Activated B cell treated with CpG ODN at 0.5 μM for 24 hours (primary cell): Measurements from ENCODE around the gene MAP2K2. TPM values are rescaled to one million over a fixed set of nuclear protein-coding genes. Genes with fewer than 3 reads are reported as not detected.

Experiments used
- ATAC-seq: fragments of 200-7000 bp; cut with Tn5 transposase; one replicate; pipeline ENCODE4 v1.10.0; 2021; ENCODE audit warnings: low read depth, mild to moderate bottlenecking, moderate library complexity
- CTCF ChIA-PET: fragments of 350-600 bp; sonication (Branson Sonifier 250); formaldehyde crosslinking; loops from one replicate; lab custom pipeline; 2021; ENCODE audit warnings: antibody characterized with exemption; lab: Charles Lee
- POLR2A ChIA-PET: fragments of 350-600 bp; sonication (Branson Sonifier 250); formaldehyde crosslinking; loops from one replicate; lab custom pipeline; 2021; ENCODE audit warnings: antibody characterized with exemption; lab: Charles Lee
- DNase-seq: peaks from one replicate; pipeline ENCODE4 v3.0.0; 2022
- H3K27ac Mint-ChIP-seq: one replicate; pipeline ENCODE4 v1.8.0; 2020; ENCODE audit warnings: mixed read lengths
- H3K27me3 Mint-ChIP-seq: one replicate; pipeline ENCODE4 v1.8.0; 2021; ENCODE audit warnings: mixed read lengths
- H3K36me3 Mint-ChIP-seq: one replicate; pipeline ENCODE4 v1.8.0; 2021; ENCODE audit warnings: low read depth, mixed read lengths
- H3K4me1 Mint-ChIP-seq: one replicate; pipeline ENCODE4 v1.8.0; 2021; ENCODE audit warnings: mixed read lengths
- H3K4me3 Mint-ChIP-seq: one replicate; pipeline ENCODE4 v1.8.0; 2020; ENCODE audit warnings: mild to moderate bottlenecking, mixed read lengths
- H3K9me3 Mint-ChIP-seq: one replicate; pipeline ENCODE4 v1.8.0; 2020; ENCODE audit warnings: mixed read lengths
- CTCF ChIP-seq: fragments of 200-600 bp; IDR thresholded peaks from one replicate; pipeline ENCODE4 v1.8.0; 2022; ENCODE audit warnings: antibody characterized with exemption, mild to moderate bottlenecking
- intact Hi-C: fragments of 100-400 bp; cut with micrococcal nuclease; formaldehyde crosslinking; loops from one replicate; pipeline ENCODE4 v1.15.1; 2024
- total RNA-seq: library from RNA; stranded (reverse); gene quantifications from 2 replicates; pipeline ENCODE4 v1.2.3, GENCODE V29; 2022

MAP2K2 gene
- total RNA-seq, 1 donor from 2014 or later: 126 TPM

GRCh38 chr19:4042731-4043082, 81.2 kb downstream of the MAP2K2 start:
- CTCF ChIA-PET: no interaction called here
- H3K9me3 Mint-ChIP-seq: no peaks in the 10 kb centered on the region

DNA sequence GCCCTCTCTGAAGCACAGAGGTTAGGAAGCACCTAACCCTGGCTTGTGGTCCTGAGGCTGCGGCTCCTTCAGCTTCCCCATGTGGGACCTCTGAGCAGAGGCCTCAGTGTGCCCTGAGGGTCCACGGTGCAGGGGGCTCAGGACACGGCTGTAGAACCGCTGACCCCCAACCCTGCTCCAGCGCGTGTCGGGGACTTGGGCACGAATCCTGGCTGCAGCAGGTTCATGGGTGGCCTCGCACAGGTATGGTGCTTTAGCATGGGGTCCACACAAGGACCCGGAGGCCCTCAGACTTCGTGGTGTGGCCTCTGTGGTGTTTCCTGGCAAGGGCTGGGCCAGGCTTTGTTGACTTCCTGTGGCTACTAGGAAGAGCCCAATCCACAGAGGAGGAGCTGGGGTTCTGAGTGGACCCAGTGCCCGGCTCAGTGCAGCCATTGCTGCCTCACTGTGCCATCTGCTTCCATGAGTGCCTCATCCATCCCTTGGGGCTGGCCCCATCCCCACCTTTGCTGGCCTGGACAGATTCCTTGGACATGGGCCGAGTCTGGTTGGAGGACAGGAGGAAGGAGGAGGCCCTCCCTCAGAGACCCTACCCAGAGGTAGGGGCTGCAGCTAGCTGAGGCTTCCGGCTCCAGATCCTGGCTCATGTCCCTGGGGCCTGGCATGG, 81.7 kb downstream of the MAP2K2 start:
- DNase-seq (no peak), ATAC-seq (no peak)
- Mint-ChIP-seq H3K4me3 (no peak overlapping the region), H3K36me3 (peaks cover 23% of the 10 kb centered on the region), H3K27me3 (no peaks in the 10 kb centered on the region), H3K4me1 (peaks cover 4% of the 10 kb centered on the region), H3K27ac (no peak overlapping the region), H3K9me3 (no peaks in the 10 kb centered on the region)
- CTCF ChIA-PET: no interaction called here
- intact Hi-C loops: no loop called here
- TF ChIP-seq CTCF: no peak
- POLR2A ChIA-PET: no interaction called here

More at GRCh38 chr19:4042731-4043082, 81.2 kb downstream of the MAP2K2 start:
- Mint-ChIP-seq H3K4me1 (peaks cover 4% of the 10 kb centered on the region), H3K27ac (peak overlapping the region; percentile 30), H3K4me3 (no peak overlapping the region), H3K27me3 (no peaks in the 10 kb centered on the region), H3K36me3 (peaks cover 25% of the 10 kb centered on the region)
- no peak for TF ChIP-seq CTCF
- no peak for DNase-seq
- ATAC-seq: no peak
- intact Hi-C loops: no loop called here
- POLR2A ChIA-PET: interaction anchor here (0.6 kb wide), 1 partner anchor 1378 kb away, joined by 3 read pairs; no protein-coding TSS in a partner anchor

Other genes with a start within 250 kb of the MAP2K2 start
- not detected in 2 replicates for gene ATCAY, start 243.4 kb downstream of the MAP2K2 start, total RNA-seq
- gene NMRK2, start 191.1 kb downstream of the MAP2K2 start, total RNA-seq: not detected in 2 replicates
- gene DAPK3, start 153.0 kb downstream of the MAP2K2 start, total RNA-seq: 37.5 and 42.2 TPM in 2 replicates
- 2,958 and 3,229 TPM in 2 replicates for gene EEF2, start 138.7 kb downstream of the MAP2K2 start, total RNA-seq
- gene PIAS4, start 116.4 kb downstream of the MAP2K2 start, total RNA-seq: 36.4 and 37.2 TPM in 2 replicates
- 44.5 and 49.2 TPM in 2 replicates for gene ZBTB7A, start 57.2 kb downstream of the MAP2K2 start, total RNA-seq
- not detected in 2 replicates for gene CREB3L3, start 29.5 kb upstream of the MAP2K2 start, total RNA-seq
- gene SIRT6, start 58.4 kb upstream of the MAP2K2 start, total RNA-seq: 34.1 and 36.8 TPM in 2 replicates
- gene ANKRD24, start 58.6 kb upstream of the MAP2K2 start, total RNA-seq: 0.42 and 0.49 TPM in 2 replicates
- 177 and 186 TPM in 2 replicates for gene EBI3, start 105.4 kb upstream of the MAP2K2 start, total RNA-seq
- gene YJU2, start 123.0 kb upstream of the MAP2K2 start, total RNA-seq: 40.7 and 43.0 TPM in 2 replicates
- not detected in 2 replicates for gene SHD, start 155.1 kb upstream of the MAP2K2 start, total RNA-seq
- gene TMIGD2, start 178.3 kb upstream of the MAP2K2 start, total RNA-seq: not detected in 2 replicates
- 1.4 and 2.6 TPM in 2 replicates for gene FSD1, start 180.5 kb upstream of the MAP2K2 start, total RNA-seq
- gene STAP2, start 214.7 kb upstream of the MAP2K2 start, total RNA-seq: 1.1 and 1.3 TPM in 2 replicates
- gene MPND, start 219.4 kb upstream of the MAP2K2 start, total RNA-seq: 25.2 and 29.8 TPM in 2 replicates